ENCODE measurements around the gene ADRM1.

The ADRM1 gene

GRCh38 chr20:62298577-62299249, 4.1 kb upstream of the ADRM1 start:
- DNase-seq (ENCODE audit: low spot score): no peak

GRCh38 chr20:62299666-62300236, 3.0 kb upstream of the ADRM1 start:
- DNase-seq (ENCODE audit: low spot score): no peak

GRCh38 chr20:62300319-62300718, 2.5 kb upstream of the ADRM1 start:
- DNase-seq (ENCODE audit: low spot score): no peak

GRCh38 chr20:62301111-62301668, 1.6 kb upstream of the ADRM1 start:
- peak; percentile 50 for DNase-seq (ENCODE audit: low spot score)

GRCh38 chr20:62301773-62302340, 940 bp upstream of the ADRM1 start:
- DNase-seq (ENCODE audit: low spot score): peak; percentile 83

- no peak for DNase-seq (ENCODE audit: low spot score)
Observed at GRCh38 chr20:62303062-62303339, 204 bp downstream of the ADRM1 start.

- no peak for DNase-seq (ENCODE audit: low spot score)
Observed at GRCh38 chr20:62303340-62304226, 786 bp downstream of the ADRM1 start.

GRCh38 chr20:62304331-62305148, 1.7 kb downstream of the ADRM1 start:
- DNase-seq (ENCODE audit: low spot score): no peak

GRCh38 chr20:62305149-62305764, 2.5 kb downstream of the ADRM1 start:
- DNase-seq (ENCODE audit: low spot score): no peak

- no peak for DNase-seq (ENCODE audit: low spot score)
Observed at GRCh38 chr20:62305765-62306413, 3.1 kb downstream of the ADRM1 start.

GRCh38 chr20:62306414-62307187, 3.8 kb downstream of the ADRM1 start:
- no peak for DNase-seq (ENCODE audit: low spot score)

GRCh38 chr20:62307226-62308101, 4.7 kb downstream of the ADRM1 start:
- no peak for DNase-seq (ENCODE audit: low spot score)

- peak; percentile 33 for DNase-seq (ENCODE audit: low spot score)
Observed at GRCh38 chr20:62308102-62308822, 5.5 kb downstream of the ADRM1 start.

GRCh38 chr20:62309198-62309944, 6.6 kb downstream of the ADRM1 start:
- DNase-seq (ENCODE audit: low spot score): no peak

GRCh38 chr20:62309947-62310756, 7.4 kb downstream of the ADRM1 start:
- DNase-seq (ENCODE audit: low spot score): no peak

- no peak for DNase-seq (ENCODE audit: low spot score)
Observed at GRCh38 chr20:62310757-62311121, 7.9 kb downstream of the ADRM1 start.

GRCh38 chr20:62311150-62311549, 8.4 kb downstream of the ADRM1 start:
- DNase-seq (ENCODE audit: low spot score): no peak
